ENCODE results near the gene DBF4. TPM values are rescaled to one million over a fixed set of nuclear protein-coding genes. Genes with fewer than 3 reads are reported as not detected.

The DBF4 gene
- polyA plus RNA-seq, 1 donor, result 7.9 TPM

Other genes starting within 250 kb of the DBF4 start
- gene RUNDC3B, start 248.1 kb upstream of the DBF4 start, polyA plus RNA-seq (ENCODE audit: insufficient read length), result 0.12 TPM
- gene SLC25A40, start 133 bp upstream of the DBF4 start, polyA plus RNA-seq (ENCODE audit: insufficient read length), result 12.7 TPM
- 11.9 TPM for gene ADAM22, start 57.8 kb downstream of the DBF4 start, polyA plus RNA-seq (ENCODE audit: insufficient read length)